IPS-NIHi7 (cell line): ENCODE measurements around the gene P2RX2.
A peak's percentile ranks its signal among the peaks of the same experiment; 100 is the strongest.
"Not testable (repeated sequence)": the region's sequence is repeated elsewhere in the genome, so short reads cannot be mapped to it uniquely, and the experiment has no call there.

ENCODE experiments used
- DNase-seq: peaks from one replicate; pipeline ENCODE4 v3.0.0; 2012; ENCODE audit warnings: mixed read lengths; ENCODE audit errors: extremely low spot score

P2RX2 gene

GRCh38 chr12:132583736-132584135, 34.8 kb upstream of the P2RX2 start:
- peak; percentile 71 for DNase-seq

- no peak for DNase-seq
Observed at GRCh38 chr12:132584429-132584828, 34.1 kb upstream of the P2RX2 start.

- DNase-seq = no peak
Observed at GRCh38 chr12:132585177-132585576, 33.4 kb upstream of the P2RX2 start.

GRCh38 chr12:132586929-132587328, 31.6 kb upstream of the P2RX2 start:
- DNase-seq = no peak

- DNase-seq = no peak
Observed at GRCh38 chr12:132587781-132588180, 30.8 kb upstream of the P2RX2 start.

GRCh38 chr12:132588319-132588718, 30.3 kb upstream of the P2RX2 start:
- DNase-seq = no peak

DNA sequence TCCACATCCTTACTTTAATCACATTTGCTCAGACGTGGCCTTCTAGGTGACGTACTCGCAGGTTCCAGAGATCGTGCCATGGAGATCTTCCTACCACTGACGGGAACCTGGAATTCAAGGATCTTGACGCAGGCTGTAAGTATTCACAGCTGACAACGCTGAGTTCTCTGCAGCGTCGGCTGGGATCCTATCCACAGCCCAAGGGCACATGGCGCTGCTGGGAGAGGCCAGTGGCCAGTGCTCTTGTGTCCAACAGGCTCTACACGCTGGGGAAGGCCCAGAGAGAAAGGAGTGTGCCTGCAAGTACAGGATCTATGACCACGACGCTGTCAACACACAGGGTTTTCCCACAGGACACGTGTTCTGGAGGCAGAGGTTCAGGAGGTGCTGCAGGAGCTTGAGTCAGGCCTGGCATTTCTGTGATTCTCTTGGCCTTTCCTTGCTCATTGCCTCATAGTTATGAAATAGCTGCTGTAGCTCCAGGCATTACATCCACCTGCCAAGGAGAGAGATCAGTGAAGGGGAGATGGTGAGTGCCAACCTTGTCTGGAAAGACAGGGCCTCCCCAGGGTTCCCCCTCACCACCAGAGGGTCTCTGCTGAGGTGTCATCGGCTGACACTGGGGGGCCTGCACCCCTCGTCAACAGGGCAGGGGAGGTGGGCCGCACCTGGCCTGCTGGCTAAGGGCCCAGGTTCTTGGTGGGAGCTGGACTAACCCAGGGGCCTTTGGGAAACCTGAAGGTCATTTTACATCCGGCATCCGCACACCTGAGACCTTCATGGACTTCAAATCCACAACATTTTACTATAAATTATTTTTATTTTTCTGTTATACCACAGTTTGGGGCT, 29.5 kb upstream of the P2RX2 start:
- no peak for DNase-seq

GRCh38 chr12:132591107-132591935, 27.3 kb upstream of the P2RX2 start:
- no peak for DNase-seq

DNA sequence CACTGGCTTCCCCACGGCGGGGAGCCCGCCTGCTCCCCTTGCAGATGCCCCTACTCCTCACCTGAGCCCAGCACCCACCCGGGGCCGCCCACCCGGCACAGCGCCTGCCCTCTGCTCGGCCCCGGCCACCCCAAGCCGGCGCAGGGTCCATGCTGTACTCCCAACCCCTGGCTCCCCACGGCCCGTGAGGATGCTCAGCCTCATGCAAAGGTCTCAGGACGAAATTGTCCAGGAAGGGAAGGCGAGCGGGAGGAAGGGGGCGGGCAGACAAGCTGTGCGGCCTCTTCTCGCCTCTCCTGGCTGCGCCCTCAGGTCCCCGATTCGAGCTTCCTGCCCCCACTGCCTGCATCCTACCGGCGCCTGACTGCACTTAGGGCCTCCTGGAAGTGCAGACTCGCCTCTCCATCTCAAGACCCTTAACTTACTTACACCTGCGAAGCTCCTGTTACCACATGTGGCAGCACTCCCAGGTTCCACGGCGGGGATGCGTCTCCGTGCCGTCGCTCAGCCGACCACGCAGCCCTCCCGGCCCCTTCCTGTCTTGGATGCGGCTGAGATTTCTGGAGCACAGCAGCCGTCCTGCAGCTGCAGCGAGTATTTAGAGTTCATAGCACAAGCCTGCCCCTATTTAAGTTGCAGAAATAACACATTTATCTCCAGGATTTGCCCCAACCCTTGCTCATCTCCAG, 26.1 kb upstream of the P2RX2 start:
- no peak for DNase-seq

GRCh38 chr12:132593071-132593470, 25.5 kb upstream of the P2RX2 start:
- DNase-seq = no peak

GRCh38 chr12:132593521-132593920, 25.1 kb upstream of the P2RX2 start:
- DNase-seq = no peak

- peak; percentile 88 for DNase-seq
Observed at GRCh38 chr12:132593938-132594358, 24.6 kb upstream of the P2RX2 start.

DNA sequence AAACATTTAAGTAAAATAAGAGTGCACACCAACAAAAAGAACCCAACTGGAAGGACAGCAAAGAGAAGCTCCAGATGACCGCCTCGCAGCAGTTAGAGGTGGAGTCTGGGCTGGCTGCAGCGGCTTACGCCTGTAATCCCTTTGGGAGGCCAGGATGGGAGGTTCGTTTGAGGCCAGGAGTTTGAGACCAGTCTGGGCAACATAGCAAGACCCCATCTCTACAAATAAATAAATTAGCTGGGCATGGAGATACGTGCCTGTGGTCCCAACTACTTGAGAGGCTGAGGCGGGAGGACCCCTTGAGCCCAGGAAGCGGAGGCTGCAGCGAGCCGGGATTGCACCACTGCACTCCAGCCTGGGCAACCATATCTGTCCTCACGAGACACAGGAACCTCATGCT, 23.4 kb upstream of the P2RX2 start:
- no peak for DNase-seq

DNA sequence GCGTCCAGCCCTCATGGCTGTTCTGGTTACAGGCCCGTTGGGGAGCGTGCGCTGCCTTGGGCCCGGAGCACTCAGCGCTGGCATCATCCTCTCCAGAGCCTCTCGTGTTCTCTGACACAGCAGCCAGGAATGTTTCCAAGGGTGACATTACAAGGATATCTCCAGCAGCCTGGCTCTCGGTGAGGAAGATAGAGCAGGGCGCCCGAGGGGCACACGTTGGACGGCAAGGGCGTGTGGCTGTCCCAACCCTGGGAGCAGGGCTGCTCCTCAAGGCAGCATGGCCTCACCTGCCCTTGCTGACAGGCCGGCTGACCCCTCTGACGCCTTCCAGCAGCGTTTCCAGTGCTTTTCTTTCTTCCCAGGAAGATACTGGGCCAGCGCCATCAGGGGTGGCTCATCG, 22.6 kb upstream of the P2RX2 start:
- no peak for DNase-seq

- no peak for DNase-seq
Observed at GRCh38 chr12:132597333-132598316, 21.0 kb upstream of the P2RX2 start.

DNA sequence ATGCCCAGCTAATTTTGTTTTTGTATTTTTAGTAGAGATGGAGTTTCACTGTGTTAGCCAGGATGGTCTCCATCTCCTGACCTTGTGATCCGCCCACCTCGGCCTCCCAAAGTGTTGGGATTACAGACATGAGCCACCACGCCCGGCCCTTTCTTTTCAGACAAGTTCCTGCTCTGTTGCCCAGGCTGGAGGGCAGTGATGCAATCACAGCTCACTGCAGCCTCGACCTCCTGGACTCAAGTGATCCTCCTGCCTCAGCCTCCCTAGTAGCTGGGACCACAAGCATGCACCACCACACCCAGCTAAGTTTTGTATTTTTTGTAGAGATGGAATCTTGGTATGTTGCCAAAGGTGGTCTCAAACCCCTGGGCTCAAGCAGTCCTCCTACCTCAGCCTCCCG, 19.1 kb upstream of the P2RX2 start:
- not testable (repeated sequence) for DNase-seq

DNA sequence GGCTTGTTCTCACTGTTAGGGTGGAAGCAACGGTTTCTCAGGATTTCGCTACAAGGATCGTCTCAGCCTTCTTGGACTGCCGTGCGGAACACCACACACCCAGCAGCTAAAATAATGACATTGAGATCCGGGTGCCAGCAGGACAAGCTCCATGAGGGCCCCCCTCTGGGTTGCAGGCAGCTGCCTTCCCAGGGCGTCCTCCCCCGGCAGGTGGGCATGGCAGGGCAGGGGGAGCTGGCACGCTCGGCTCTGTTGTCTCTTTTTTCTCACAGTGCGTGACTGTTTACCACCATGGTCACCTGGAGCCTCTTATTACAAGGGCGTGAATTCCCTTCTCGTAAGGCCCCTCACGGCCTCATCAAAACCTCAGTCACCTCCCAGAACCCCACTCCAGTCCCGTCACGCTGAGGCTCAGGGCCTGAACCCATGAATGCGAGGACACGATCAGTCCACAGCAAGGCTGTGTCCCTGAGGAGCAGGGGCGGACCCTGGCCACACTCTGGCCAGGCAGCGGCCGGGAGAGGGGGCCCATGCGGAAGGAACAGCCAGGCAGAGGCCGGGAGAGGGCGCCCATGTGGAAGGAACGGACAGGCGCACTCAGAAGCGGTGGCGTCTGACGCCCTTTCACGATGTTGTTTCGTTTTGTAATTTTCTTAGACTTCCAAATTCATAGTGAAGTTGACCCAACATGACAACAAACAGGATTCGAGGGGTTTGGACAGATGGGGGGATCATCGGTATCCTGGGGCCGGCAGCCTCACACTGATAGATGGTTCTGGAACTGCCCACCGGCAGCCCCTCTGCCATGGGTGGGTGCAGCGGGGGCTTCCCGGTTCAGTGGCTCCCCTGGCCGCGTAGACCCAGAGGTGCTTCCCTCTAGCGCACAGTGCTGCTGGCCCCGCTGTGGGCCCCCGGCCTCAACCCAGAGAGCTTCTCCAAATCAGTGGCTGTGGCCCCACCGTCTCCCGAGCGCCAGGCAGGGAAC, 18.2 kb upstream of the P2RX2 start:
- peak; percentile 76 for DNase-seq

GRCh38 chr12:132601171-132601883, 17.2 kb upstream of the P2RX2 start:
- DNase-seq = no peak

DNA sequence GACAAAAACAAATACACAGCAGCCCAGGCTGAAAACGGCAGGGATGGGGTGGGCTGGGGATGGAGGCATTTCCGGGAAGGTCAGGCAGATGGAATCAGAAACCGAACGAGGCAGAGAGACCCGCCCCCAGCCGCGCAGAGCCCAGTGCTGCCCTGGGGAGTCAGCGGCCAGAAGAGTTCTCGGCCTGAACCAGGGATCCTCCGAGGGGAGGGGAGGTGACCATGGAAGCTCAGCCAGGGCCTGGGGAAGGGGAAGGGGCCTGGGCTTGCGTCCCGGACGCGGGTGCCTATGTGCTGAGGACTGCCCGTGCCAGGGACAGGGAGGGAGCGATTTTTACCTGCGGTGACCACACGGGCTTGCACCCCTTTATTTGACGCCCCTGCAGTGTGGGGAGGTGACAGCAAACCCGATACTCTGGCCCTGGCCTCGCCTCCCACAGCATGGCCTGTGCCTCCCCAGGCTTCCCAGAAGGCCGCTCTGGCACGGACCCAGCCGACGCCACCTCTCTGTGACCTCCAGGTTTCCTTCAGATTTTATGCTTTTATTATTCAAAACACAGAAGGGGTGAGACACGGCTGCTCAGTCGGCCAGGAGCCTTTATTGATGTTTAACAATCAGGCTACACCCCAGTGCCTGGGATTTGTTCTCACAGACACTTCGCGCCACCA, 15.9 kb upstream of the P2RX2 start:
- DNase-seq = peak; percentile 60
